Breast epithelium (tissue), 4 donors: Measurements from ENCODE around the gene PALS1. TPM values are rescaled to one million over a fixed set of nuclear protein-coding genes. Genes with fewer than 3 reads are reported as not detected.

Source experiments
- DNase-seq, 2 donors: peaks; one replicate each; pipeline ENCODE4 v3.0.0-alpha.2; 2019; ENCODE audit warnings: low spot score in 2 of 2
- H3K27ac ChIP-seq, 2 donors: fragments of 200-600 bp; sonication (generic) in 1 of 2; one replicate each; pipeline ENCODE4 v1.5.1; 2016 to 2019; ENCODE audit warnings: mild to moderate bottlenecking in 1 of 2
- H3K27me3 ChIP-seq, 2 donors: fragments of 200-600 bp; sonication (generic) in 1 of 2; one replicate each; pipeline versions ENCODE4 v1.5.1 to v1.6.0; 2017 to 2019; ENCODE audit warnings: control low read depth in 1 of 2, mild to moderate bottlenecking in 1 of 2
- H3K36me3 ChIP-seq: fragments of 200-600 bp; one replicate; pipeline ENCODE4 v1.5.1; 2019
- H3K4me1 ChIP-seq, 2 donors: fragments of 200-600 bp; sonication (generic); one replicate each; pipeline ENCODE4 v1.5.1; 2016 to 2019; ENCODE audit warnings: control low read depth in 1 of 2
- H3K4me3 ChIP-seq, 3 donors: fragments of 200-600 bp; sonication (generic); 1 replicate in 2 of 3; 2 replicates in 1 of 3; pipeline ENCODE4 v1.5.1; 2016 to 2019; ENCODE audit warnings: mild to moderate bottlenecking in 3 of 3, moderate library complexity in 2 of 3
- H3K9me3 ChIP-seq, 2 donors: fragments of 200-600 bp; sonication (generic) in 1 of 2; one replicate each; pipeline ENCODE4 v1.5.1; 2016 to 2019; ENCODE audit warnings: control low read depth in 1 of 2
- CTCF ChIP-seq, 3 donors: fragments of 450-650 bp; IDR thresholded peaks; one replicate each; pipeline ENCODE4 v1.5.1; 2016 to 2017; ENCODE audit warnings: antibody characterized with exemption in 3 of 3, mild to moderate bottlenecking in 3 of 3, moderate library complexity in 3 of 3
- POLR2A ChIP-seq: fragments of 450-650 bp; IDR thresholded peaks from one replicate; pipeline ENCODE4 v1.6.1; 2016; ENCODE audit warnings: antibody characterized with exemption, mild to moderate bottlenecking, moderate library complexity
- POLR2AphosphoS5 ChIP-seq, 3 donors: sonication (generic); formaldehyde crosslinking; IDR thresholded peaks; one replicate each; pipeline ENCODE4 v1.6.1; 2017; ENCODE audit warnings: antibody characterized with exemption in 3 of 3
- intact Hi-C: fragments of 100-400 bp; cut with DNase I; formaldehyde crosslinking; loops from one replicate; pipeline ENCODE4 v1.15.1; 2023; ENCODE audit warnings: low total_unique reads
- total RNA-seq, 3 donors: library from RNA; depleted of rRNA; stranded (reverse); fragments of >200 nt; gene quantifications; one replicate each; pipeline ENCODE4 v1.1.0, GENCODE V29; 2016

The PALS1 gene
- total RNA-seq, 3 donors from 2014 or later = 15.4 to 41.3 (median 27.2) TPM

- Histone ChIP-seq H3K9me3 (no peaks in the 10 kb centered on the region), H3K36me3 (no peaks in the 10 kb centered on the region)
- TF ChIP-seq CTCF (IDR thresholded peaks at IDR 0.05) = no peak
- TF ChIP-seq POLR2A = no peak
- no peak for TF ChIP-seq POLR2AphosphoS5 (IDR thresholded peaks at IDR 0.05)
Measured at GRCh38 chr14:67207810-67208209, 33.4 kb upstream of the PALS1 start.

GRCh38 chr14:67218126-67218525 lies 23.1 kb upstream of the PALS1 start:
- no peaks in the 10 kb centered on the region for H3K4me1 ChIP-seq
- no peaks in the 10 kb centered on the region for H3K36me3 ChIP-seq
- no peak for TF ChIP-seq POLR2AphosphoS5 (IDR thresholded peaks at IDR 0.05)
- no peak for TF ChIP-seq POLR2A
- no peak overlapping the region for H3K4me3 ChIP-seq
- H3K9me3 ChIP-seq = peaks cover 0 to 5% of the 10 kb centered on the region in 2 donors
- DNase-seq = no peak
- H3K27me3 ChIP-seq = no peaks in the 10 kb centered on the region
- H3K27ac ChIP-seq = no peak overlapping the region
- intact Hi-C loops = no loop called here

More at GRCh38 chr14:67207810-67208209, 33.4 kb upstream of the PALS1 start:
- Histone ChIP-seq H3K4me3 (no peak overlapping the region), H3K4me1 (no peaks in the 10 kb centered on the region), H3K27ac (no peak overlapping the region), H3K27me3 (no peaks in the 10 kb centered on the region)
- intact Hi-C loops = no loop called here
- no peak for DNase-seq

GRCh38 chr14:67221248-67221981 lies 19.8 kb upstream of the PALS1 start:
- TF ChIP-seq POLR2A = no peak
- TF ChIP-seq CTCF (IDR thresholded peaks at IDR 0.05) = no peak
- no peak for TF ChIP-seq POLR2AphosphoS5 (IDR thresholded peaks at IDR 0.05)
- intact Hi-C loops = no loop called here
- DNase-seq = no peak
- peaks cover 0 to 5% of the 10 kb centered on the region in 2 donors for H3K9me3 ChIP-seq
- H3K27me3 ChIP-seq = no peaks in the 10 kb centered on the region
- H3K4me3 ChIP-seq = no peak overlapping the region
- H3K4me1 ChIP-seq = no peaks in the 10 kb centered on the region
- H3K36me3 ChIP-seq = no peaks in the 10 kb centered on the region
- H3K27ac ChIP-seq = no peak overlapping the region

GRCh38 chr14:67221982-67222328 lies 19.3 kb upstream of the PALS1 start:
- intact Hi-C loops = no loop called here
- TF ChIP-seq POLR2A (no peak), CTCF (IDR thresholded peaks at IDR 0.05) (no peak), POLR2AphosphoS5 (IDR thresholded peaks at IDR 0.05) (no peak)
- peaks cover 0 to 3% of the 10 kb centered on the region in 2 donors for H3K9me3 ChIP-seq
- no peaks in the 10 kb centered on the region for H3K27me3 ChIP-seq
- H3K4me3 ChIP-seq = no peak overlapping the region
- no peak overlapping the region for H3K27ac ChIP-seq
- no peaks in the 10 kb centered on the region for H3K36me3 ChIP-seq
- H3K4me1 ChIP-seq = no peaks in the 10 kb centered on the region
- no peak for DNase-seq

- no peak for DNase-seq
- TF ChIP-seq POLR2AphosphoS5 (IDR thresholded peaks at IDR 0.05) = no peak
- no peak for TF ChIP-seq POLR2A
- no peak for TF ChIP-seq CTCF (IDR thresholded peaks at IDR 0.05)
- no peaks in the 10 kb centered on the region for H3K27me3 ChIP-seq
- H3K27ac ChIP-seq = no peak overlapping the region
- intact Hi-C loops = no loop called here
- H3K4me3 ChIP-seq = no peak overlapping the region
- H3K9me3 ChIP-seq = no peaks in the 10 kb centered on the region
- no peaks in the 10 kb centered on the region for H3K36me3 ChIP-seq
- no peaks in the 10 kb centered on the region for H3K4me1 ChIP-seq
Measured at GRCh38 chr14:67225523-67225922, 15.7 kb upstream of the PALS1 start.
